Activated CD8-positive, alpha-beta memory T cell treated with anti-CD3 and anti-CD28 coated beads, Interleukin-2, amount 10 ng/mL, durations not matched to agents 7 days and 5 days (primary cell): ENCODE data around the gene GOLGA2. TPM values are rescaled to one million over a fixed set of nuclear protein-coding genes. Genes with fewer than 3 reads are reported as not detected.
"Not testable (repeated sequence)": the region's sequence is repeated elsewhere in the genome, so short reads cannot be mapped to it uniquely, and the experiment has no call there.

Experiments
- ATAC-seq: fragments of 150-1000 bp; cut with Tn5 transposase; one replicate; pipeline ENCODE4 v1.10.0; 2021; ENCODE audit warnings: moderate library complexity
- CTCF ChIA-PET: fragments of 350-600 bp; sonication (Branson Sonifier 250); formaldehyde crosslinking; loops from one replicate; lab custom pipeline; 2021; ENCODE audit warnings: antibody characterized with exemption; lab: Charles Lee
- DNase-seq: peaks from one replicate; pipeline ENCODE4 v3.0.0-alpha.2; 2020
- H3K27ac Mint-ChIP-seq: one replicate; pipeline ENCODE4 v1.8.0; 2021; ENCODE audit warnings: mild to moderate bottlenecking, mixed read lengths
- H3K27me3 Mint-ChIP-seq: one replicate; pipeline ENCODE4 v1.8.0; 2021; ENCODE audit warnings: mixed read lengths
- H3K36me3 Mint-ChIP-seq: one replicate; pipeline ENCODE4 v1.8.0; 2021; ENCODE audit warnings: mild to moderate bottlenecking, mixed read lengths
- H3K4me1 Mint-ChIP-seq: one replicate; pipeline ENCODE4 v1.8.0; 2021; ENCODE audit warnings: mixed read lengths
- H3K4me3 Mint-ChIP-seq: one replicate; pipeline ENCODE4 v1.8.0; 2021; ENCODE audit warnings: mild to moderate bottlenecking, moderate library complexity, mixed read lengths
- H3K9me3 Mint-ChIP-seq: one replicate; pipeline ENCODE4 v1.8.0; 2022; ENCODE audit warnings: low read depth, mixed read lengths
- total RNA-seq, 2 experiments: library from RNA; stranded (reverse); gene quantifications; one replicate each; pipeline ENCODE4 v1.2.3, GENCODE V29; 2021

GOLGA2 gene
- total RNA-seq, 2 experiments from 2014 or later: 47.6 to 57.2 TPM

DNA sequence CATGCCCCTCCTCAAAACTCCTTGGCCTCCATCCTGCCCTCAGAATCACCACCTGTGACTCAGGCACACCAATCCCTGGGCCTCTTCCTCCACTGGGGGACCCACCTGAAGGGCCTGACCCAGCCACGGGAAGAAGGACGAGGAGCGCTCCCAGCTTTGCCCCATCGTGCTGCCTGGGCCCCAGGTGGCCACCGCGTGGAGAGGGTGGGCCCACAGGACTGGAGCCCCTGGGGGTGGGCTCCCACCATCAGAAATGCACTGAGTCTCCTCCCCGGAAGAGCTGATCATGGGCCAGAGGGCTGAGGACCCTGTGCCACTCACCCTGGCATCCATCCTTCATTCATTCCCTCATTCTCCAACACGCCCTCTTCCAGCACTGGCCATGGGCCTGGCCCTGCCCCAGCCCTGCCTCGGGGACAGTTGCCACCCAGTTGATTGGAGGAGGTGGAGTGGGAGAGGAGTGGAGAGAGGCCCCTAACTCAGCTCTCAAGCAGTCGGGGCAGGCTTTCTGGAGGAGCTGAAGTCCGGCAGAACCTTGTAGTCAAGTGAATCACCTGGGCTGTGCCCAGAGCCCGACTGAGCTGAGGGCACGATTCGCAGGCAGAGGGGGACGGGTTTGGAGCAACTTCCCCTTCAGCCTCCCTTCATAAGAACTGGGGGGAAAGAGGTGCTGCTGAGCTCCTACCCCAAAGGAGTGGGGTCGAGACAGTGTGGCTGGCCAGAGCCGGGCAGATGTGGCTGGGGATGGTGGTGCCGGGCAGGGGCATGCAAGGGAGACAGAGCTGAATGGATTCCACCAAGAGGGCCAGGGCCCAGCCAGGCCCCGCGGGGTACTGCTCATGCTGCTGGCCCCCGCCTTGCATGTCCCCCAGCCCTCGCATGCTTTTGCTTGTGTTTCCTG lies 43.0 kb downstream of the GOLGA2 start:
- CTCF ChIA-PET: no interaction called here
- no peak overlapping the region for H3K4me3 Mint-ChIP-seq
- no peaks in the 10 kb centered on the region for H3K36me3 Mint-ChIP-seq
- H3K4me1 Mint-ChIP-seq: no peaks in the 10 kb centered on the region
- peaks cover under 1% of the 10 kb centered on the region for H3K27me3 Mint-ChIP-seq
- no peak overlapping the region for H3K27ac Mint-ChIP-seq
- no peaks in the 10 kb centered on the region for H3K9me3 Mint-ChIP-seq
- ATAC-seq (no peak), DNase-seq (no peak)

DNA sequence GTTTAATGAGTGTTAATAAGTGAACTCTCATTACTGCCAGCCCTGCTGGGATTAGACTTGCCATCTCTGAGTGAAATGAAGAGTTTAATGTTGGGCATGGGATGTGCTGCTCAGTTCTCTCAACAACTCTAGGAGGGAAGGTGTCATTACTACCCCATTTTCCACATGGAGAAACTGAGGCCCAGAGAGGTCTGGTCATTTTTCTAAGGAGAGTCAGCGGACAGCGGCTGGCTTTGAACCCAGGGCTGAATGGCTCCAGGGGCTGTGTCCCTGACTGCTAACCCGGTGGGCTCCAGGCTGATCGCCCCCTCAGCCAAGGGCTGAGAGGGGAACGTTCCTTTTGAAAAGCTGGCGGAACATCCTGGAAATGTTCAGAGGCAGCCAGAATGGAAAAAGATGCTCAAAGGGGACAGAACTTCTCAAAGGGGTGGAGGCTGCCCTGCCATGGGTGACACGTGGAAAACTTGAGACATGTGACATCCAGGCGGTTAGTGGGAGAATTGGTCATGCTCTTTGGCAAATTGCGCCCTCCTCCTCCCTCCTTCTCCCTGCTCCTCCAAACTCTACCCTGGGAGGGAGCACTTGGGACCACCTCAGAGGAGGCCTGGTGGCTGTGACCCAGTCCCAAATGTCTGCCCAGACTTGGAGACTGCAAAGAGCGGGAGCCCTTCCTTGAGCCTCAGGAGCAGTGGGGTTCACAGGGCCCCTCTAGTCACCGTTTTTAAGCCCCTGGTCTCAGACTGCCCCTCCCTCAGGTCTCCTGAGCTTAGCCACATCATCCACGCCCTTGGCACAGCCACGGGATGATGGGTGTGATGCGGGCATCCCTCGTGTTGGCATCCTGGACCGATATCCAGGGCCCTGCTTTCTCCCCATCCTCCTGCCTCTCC lies 43.9 kb downstream of the GOLGA2 start:
- Mint-ChIP-seq H3K27ac (no peak overlapping the region), H3K27me3 (peaks cover 4% of the 10 kb centered on the region), H3K9me3 (no peaks in the 10 kb centered on the region), H3K4me1 (no peaks in the 10 kb centered on the region), H3K4me3 (no peak overlapping the region), H3K36me3 (no peaks in the 10 kb centered on the region)
- DNase-seq (no peak), ATAC-seq (no peak)
- CTCF ChIA-PET: no interaction called here

DNA sequence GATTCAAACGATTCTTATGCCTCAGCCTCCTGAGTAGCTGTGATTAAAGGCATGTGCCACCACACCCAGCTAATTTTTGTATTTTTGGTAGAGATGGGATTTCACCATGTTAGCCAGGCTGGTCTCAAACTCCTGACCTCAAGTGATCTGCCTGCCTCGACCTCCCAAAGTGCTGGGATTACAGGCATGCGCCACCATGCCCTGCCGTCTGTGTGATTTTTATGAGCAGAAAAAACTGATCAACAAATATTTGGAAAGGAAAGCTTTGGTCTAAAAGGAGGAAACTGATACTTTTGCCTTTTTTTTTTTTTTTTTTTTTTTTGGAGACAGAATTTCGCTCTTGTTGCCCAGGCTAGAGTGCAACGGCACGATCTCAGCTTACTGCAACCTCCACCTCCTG lies 44.9 kb downstream of the GOLGA2 start:
- DNase-seq, ATAC-seq, CTCF ChIA-PET, H3K9me3 Mint-ChIP-seq, H3K27me3 Mint-ChIP-seq, H3K4me1 Mint-ChIP-seq, H3K27ac Mint-ChIP-seq, H3K36me3 Mint-ChIP-seq, H3K4me3 Mint-ChIP-seq: not testable (repeated sequence)

DNA sequence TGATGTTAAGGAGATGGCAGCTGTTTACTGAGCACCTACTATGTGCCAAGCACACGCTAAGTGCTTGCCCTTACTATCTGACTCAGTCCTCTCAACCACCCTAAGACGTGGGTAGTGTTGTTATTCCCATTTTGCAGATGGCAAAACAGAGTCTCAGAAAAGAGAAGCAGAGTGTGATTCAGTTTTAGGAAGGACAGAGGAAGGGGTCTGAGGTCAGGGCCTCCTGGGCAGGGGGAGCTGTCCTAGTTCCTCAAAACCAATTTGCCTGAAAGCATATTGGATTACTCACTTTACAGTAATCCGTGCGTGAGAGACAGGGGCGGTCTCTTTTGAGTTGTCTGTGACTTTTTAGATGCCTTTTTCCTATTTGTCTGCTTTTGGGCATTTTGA lies 49.4 kb downstream of the GOLGA2 start:
- Mint-ChIP-seq H3K27ac (no peak overlapping the region), H3K4me1 (no peaks in the 10 kb centered on the region), H3K4me3 (no peak overlapping the region), H3K36me3 (no peaks in the 10 kb centered on the region), H3K9me3 (no peaks in the 10 kb centered on the region), H3K27me3 (peaks cover 7% of the 10 kb centered on the region)
- ATAC-seq (no peak), DNase-seq (no peak)
- CTCF ChIA-PET: interaction anchor here (0.8 kb wide), 1 partner anchor 19 kb away, joined by 4 read pairs; no protein-coding TSS in a partner anchor

DNA sequence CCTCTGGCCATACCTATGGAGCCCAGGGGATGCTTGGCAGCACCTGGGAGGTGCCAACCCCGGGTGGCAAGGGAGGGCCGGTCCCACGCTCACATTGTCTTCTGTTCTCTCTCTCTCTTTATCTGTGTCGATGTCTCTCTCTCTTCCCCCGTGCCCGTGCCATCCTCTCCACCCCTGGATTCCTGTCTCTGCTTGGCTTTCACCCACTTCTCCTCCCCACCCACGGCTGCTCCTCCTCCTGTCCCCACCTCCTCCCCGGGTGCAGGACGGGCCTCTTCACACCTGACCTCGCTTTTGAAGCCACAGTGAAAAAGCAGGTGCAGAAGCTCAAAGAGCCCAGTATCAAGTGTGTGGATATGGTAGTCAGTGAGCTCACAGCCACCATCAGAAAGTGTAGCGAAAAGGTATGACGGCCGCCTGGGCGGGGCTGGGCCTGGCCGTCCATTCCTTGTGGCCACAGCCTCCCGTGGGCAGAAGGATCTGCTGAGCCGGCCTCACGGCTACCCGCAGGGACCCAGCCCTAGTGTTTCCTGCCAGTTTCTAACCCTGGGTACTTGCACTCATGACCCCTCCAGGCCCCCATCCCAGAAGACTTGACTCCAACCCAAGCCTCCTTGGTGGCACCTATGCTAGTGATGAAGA lies 49.9 kb downstream of the GOLGA2 start:
- DNase-seq (no peak), ATAC-seq (no peak)
- Mint-ChIP-seq H3K4me1 (no peaks in the 10 kb centered on the region), H3K27me3 (peaks cover 7% of the 10 kb centered on the region), H3K9me3 (no peaks in the 10 kb centered on the region), H3K4me3 (no peak overlapping the region), H3K36me3 (no peaks in the 10 kb centered on the region), H3K27ac (no peak overlapping the region)
- CTCF ChIA-PET: interaction anchor here (0.8 to 0.9 kb wide), 2 partner anchors 19 to 29 kb away, joined by 3 to 4 read pairs; no protein-coding TSS in a partner anchor

DNA sequence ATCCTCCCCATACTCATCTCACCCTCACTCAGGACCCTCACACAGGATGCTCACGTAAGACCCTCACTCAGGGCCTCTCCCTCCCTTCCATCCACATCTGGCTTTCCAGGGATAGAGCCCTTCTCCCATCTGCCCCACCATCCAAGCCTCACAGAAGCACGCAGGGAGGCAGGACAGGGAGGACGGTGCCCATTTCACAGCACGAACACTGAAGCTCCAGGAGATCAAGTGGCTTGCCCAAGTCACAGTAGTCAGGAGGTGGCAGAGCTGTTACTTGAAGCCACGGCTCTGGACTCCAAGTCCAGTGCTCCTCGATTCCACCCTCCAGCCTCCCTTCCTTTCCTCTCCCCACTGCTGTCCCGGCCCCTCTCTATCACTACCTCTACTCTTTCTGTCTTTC lies 50.9 kb downstream of the GOLGA2 start:
- H3K4me1 Mint-ChIP-seq: no peaks in the 10 kb centered on the region

DNA sequence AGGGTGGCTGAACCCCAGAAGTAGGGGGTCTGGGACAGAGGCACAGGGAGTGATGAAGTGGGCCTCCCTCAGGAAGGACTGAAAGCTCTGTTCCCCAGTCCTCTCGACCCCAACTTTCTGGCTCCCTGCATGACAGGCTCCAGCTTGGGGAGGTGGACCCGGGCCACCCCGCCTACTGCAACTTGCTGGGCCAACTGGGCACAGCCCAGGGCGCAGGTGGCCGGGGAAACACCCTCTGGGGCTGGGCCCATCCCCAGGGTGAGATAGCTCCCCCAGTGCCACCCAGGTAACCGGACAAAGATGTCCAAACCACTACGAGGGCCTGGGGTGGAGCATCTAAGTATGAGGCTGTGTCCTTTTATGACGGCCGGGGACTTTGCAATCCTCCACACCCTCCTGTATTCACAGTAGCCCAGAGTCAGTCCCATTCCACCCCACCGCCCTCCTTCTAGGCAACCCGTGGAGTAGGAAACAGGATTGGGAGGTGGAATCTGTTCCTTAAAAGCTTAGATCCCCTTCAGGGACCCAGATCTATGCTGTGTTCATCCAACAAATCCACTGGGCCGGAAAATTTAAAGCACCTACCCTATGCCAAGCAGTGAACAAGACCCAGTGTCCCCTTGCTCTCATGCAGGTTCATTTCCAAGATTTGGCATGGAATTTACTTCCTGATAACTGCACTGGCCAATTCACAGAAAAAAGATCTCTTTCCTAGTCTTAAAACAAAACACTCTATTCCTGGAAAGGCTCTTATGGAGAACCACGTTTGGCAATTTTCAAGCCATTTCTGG lies 52.7 kb downstream of the GOLGA2 start:
- CTCF ChIA-PET: no interaction called here
- Mint-ChIP-seq H3K36me3 (no peaks in the 10 kb centered on the region), H3K27me3 (peaks cover 7% of the 10 kb centered on the region), H3K9me3 (no peaks in the 10 kb centered on the region), H3K27ac (no peak overlapping the region), H3K4me3 (no peak overlapping the region), H3K4me1 (peaks cover 11% of the 10 kb centered on the region)
- no peak for DNase-seq
- ATAC-seq: no peak

More for the DNA sequence above, 50.9 kb downstream of the GOLGA2 start:
- H3K9me3 Mint-ChIP-seq: no peaks in the 10 kb centered on the region
- H3K4me3 Mint-ChIP-seq: no peak overlapping the region
- no peaks in the 10 kb centered on the region for H3K36me3 Mint-ChIP-seq
- CTCF ChIA-PET: no interaction called here
- H3K27me3 Mint-ChIP-seq: peaks cover 7% of the 10 kb centered on the region
- ATAC-seq (no peak), DNase-seq (no peak)
- H3K27ac Mint-ChIP-seq: no peak overlapping the region

DNA sequence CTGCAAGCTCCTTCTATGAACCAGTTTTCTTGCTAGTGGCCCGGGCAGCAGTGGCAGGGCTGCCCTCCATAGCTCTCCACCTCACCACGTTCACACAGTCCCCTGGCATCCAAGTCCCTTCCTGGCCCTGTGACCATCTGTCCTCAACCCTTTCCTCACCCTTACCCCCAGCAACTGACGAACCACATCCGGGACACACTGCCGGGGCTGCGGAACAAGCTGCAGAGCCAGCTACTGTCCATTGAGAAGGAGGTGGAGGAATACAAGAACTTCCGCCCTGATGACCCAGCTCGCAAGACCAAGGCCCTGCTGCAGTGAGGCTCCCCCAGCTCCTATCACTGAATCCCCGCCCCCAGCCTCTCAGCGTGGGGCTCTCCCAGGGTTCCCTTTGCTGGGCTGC lies 53.8 kb downstream of the GOLGA2 start:
- Mint-ChIP-seq H3K36me3 (no peaks in the 10 kb centered on the region), H3K4me3 (no peak overlapping the region), H3K27ac (no peak overlapping the region), H3K27me3 (peaks cover 4% of the 10 kb centered on the region), H3K4me1 (peaks cover 14% of the 10 kb centered on the region), H3K9me3 (no peaks in the 10 kb centered on the region)
- CTCF ChIA-PET: no interaction called here
- ATAC-seq (no peak), DNase-seq (no peak)

DNA sequence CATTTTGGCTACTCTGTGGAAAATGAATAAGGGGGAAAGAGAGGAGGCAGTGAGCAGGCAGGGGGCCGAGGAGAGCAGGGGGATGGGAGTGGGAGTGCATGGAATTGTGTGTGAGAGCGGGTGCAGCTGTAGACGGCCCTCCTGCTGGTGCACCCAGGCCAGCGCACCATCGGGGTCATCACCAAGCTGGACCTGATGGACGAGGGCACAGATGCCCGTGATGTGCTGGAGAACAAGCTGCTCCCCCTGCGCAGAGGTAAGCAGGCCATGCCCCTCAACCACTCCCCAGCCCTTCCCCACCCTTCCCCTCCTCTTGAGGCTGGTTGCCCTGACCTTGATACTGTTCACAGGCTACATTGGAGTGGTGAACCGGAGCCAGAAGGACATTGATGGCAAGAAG lies 56.0 kb downstream of the GOLGA2 start:
- H3K4me3 Mint-ChIP-seq: no peak overlapping the region
- H3K27ac Mint-ChIP-seq: no peak overlapping the region
- no peaks in the 10 kb centered on the region for H3K36me3 Mint-ChIP-seq
- no peaks in the 10 kb centered on the region for H3K9me3 Mint-ChIP-seq
- no peaks in the 10 kb centered on the region for H3K27me3 Mint-ChIP-seq
- no peak for ATAC-seq
- CTCF ChIA-PET: no interaction called here
- H3K4me1 Mint-ChIP-seq: peaks cover 14% of the 10 kb centered on the region
- DNase-seq: no peak

DNA sequence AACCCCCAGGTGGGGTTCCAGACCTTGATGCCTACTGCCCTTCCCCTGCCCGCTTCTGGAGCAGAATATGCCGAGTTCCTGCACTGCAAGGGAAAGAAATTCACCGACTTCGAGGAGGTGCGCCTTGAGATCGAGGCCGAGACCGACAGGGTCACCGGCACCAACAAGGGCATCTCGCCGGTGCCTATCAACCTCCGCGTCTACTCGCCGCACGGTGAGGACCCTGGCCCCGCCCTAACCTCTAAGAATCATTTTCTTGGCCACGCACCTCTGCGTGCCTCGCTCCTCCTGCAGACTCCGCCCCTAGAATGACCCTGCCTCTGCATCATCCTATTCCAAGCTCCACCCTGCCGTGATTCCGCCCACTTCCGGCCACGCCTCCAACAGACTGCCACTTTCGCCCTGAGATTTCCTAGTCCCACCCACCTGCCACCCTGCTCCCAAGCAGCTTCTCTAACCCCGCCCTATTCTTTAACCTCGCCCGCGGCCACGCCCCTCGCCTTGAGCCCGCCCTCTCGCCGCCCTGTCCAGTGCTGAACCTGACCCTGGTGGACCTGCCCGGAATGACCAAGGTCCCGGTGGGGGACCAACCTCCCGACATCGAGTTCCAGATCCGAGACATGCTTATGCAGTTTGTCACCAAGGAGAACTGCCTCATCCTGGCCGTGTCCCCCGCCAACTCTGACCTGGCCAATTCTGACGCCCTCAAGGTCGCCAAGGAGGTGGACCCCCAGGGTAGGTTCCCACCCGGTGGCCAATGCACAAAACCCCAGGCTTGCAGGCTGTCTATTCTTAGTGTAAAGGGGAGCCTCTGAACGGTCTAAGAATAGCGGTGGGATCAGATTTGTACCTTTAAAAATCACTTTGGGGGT lies 57.1 kb downstream of the GOLGA2 start:
- Mint-ChIP-seq H3K4me1 (peaks cover 14% of the 10 kb centered on the region), H3K27me3 (no peaks in the 10 kb centered on the region), H3K27ac (peak overlapping the region; percentile 63), H3K4me3 (peak overlapping the region; percentile 72), H3K36me3 (no peaks in the 10 kb centered on the region), H3K9me3 (no peaks in the 10 kb centered on the region)
- DNase-seq (peak; percentile 97), ATAC-seq (peak; percentile 97)
- CTCF ChIA-PET: interaction anchor here (0.6 to 2.0 kb wide), 8 partner anchors 15 to 201 kb away, joined by 3 to 6 read pairs (median 3); partner anchors contain the start of gene DNM1

DNA sequence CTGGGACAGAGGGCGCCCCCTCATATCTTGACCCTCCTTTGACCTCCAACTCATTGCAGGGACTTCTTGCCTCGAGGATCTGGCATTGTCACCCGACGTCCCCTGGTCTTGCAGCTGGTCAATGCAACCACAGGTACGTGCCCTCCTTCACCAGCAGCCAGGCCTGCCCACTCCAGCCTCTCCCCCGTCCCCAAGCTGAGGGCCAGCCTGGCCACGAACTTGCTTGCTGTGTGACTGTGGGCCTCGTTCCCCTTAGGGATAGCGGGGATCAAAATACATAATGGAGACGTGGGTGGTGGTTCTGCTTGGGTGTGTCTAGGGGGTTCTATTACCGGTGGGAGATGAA lies 57.7 kb downstream of the GOLGA2 start:
- H3K27me3 Mint-ChIP-seq: peaks cover under 1% of the 10 kb centered on the region
- H3K9me3 Mint-ChIP-seq: no peaks in the 10 kb centered on the region
- ATAC-seq (no peak), DNase-seq (no peak)
- peaks cover 14% of the 10 kb centered on the region for H3K4me1 Mint-ChIP-seq
- CTCF ChIA-PET: interaction anchor here (0.6 to 2.0 kb wide), 9 partner anchors 14 to 202 kb away, joined by 3 to 6 read pairs (median 3); partner anchors contain the start of gene DNM1
- H3K4me3 Mint-ChIP-seq: peak overlapping the region; percentile 72
- peak overlapping the region; percentile 63 for H3K27ac Mint-ChIP-seq
- H3K36me3 Mint-ChIP-seq: no peaks in the 10 kb centered on the region
